AG04449 (cell line): ENCODE measurements around the gene FAM174C.

ENCODE experiments used
- CTCF ChIA-PET: fragments of 350-600 bp; formaldehyde crosslinking; extraction: SDS; loops from one replicate; lab custom pipeline; 2021; ENCODE audit warnings: antibody characterized with exemption; lab: Yijun Ruan, JAX
- POLR2A ChIA-PET: fragments of 400-600, 350-600 bp; formaldehyde crosslinking; extraction: SDS; loops from one replicate; lab custom pipeline; 2020; ENCODE audit warnings: antibody characterized with exemption, inconsistent platforms; lab: Yijun Ruan, JAX
- DNase-seq: peaks from one replicate; pipeline ENCODE4 v3.0.0-alpha.2; 2010; ENCODE audit warnings: low read depth, low spot score
- H3K4me3 ChIP-seq: 2 replicates; pipeline ENCODE4 v1.5.1; 2011; ENCODE audit warnings: low read depth, mild to moderate bottlenecking, control low read depth, low read length
- CTCF ChIP-seq: IDR thresholded peaks from one replicate; pipeline ENCODE4 v1.5.1; 2011; ENCODE audit warnings: mild to moderate bottlenecking, moderate library complexity, low read length, control low read depth, inconsistent platforms; ENCODE audit not compliant: insufficient read depth; ENCODE audit errors: missing control alignments

FAM174C gene

GRCh38 chr19:1252821-1253513 is 22.4 kb upstream of the FAM174C start:
- peak; percentile 43 for TF ChIP-seq CTCF
- ChIA-PET POLR2A (interaction anchor here (0.6 to 7.6 kb wide), 11 partner anchors 9 to 342 kb away, joined by 3 to 188 read pairs (median 6); partner anchors contain the start of genes ABCA7, ATP5F1D, CIRBP and FAM174C), CTCF (interaction anchor here (1.0 to 6.4 kb wide), 5 partner anchors 9 to 188 kb away, joined by 3 to 69 read pairs (median 5); partner anchors contain the start of gene CIRBP)
- H3K4me3 ChIP-seq = peak overlapping the region; percentile 82
- DNase-seq = peak; percentile 91

- POLR2A ChIA-PET = interaction anchor here (0.6 to 7.6 kb wide), 10 partner anchors 9 to 214 kb away, joined by 3 to 188 read pairs (median 6); partner anchors contain the start of genes ABCA7, ATP5F1D, CIRBP and FAM174C
- H3K4me3 ChIP-seq = peak overlapping the region; percentile 82
These were observed 21.7 kb upstream of the FAM174C start for GRCh38 chr19:1253514-1254080.

GRCh38 chr19:1254081-1254527 is 21.2 kb upstream of the FAM174C start:
- ChIA-PET POLR2A (interaction anchor here (1.5 to 7.6 kb wide), 4 partner anchors 10 to 20 kb away, joined by 6 to 188 read pairs (median 50); partner anchors contain the start of gene CIRBP), CTCF (interaction anchor here (1.2 to 6.4 kb wide), 3 partner anchors 10 to 25 kb away, joined by 3 to 69 read pairs (median 21); partner anchors contain the start of gene CIRBP)
- H3K4me3 ChIP-seq = no peak overlapping the region
- TF ChIP-seq CTCF = no peak
- no peak for DNase-seq

More at GRCh38 chr19:1253514-1254080, 21.7 kb upstream of the FAM174C start:
- no peak for DNase-seq
- CTCF ChIA-PET = interaction anchor here (1.0 to 6.4 kb wide), 5 partner anchors 9 to 189 kb away, joined by 3 to 69 read pairs (median 5); partner anchors contain the start of gene CIRBP
- no peak for TF ChIP-seq CTCF

- no peak overlapping the region for H3K4me3 ChIP-seq
- POLR2A ChIA-PET = interaction anchor here (1.5 to 7.6 kb wide), 2 partner anchors 10 to 21 kb away, joined by 4 to 188 read pairs; partner anchors contain the start of gene FAM174C
- no peak for TF ChIP-seq CTCF
- DNase-seq = no peak
- CTCF ChIA-PET = interaction anchor here (2.8 to 6.4 kb wide), 2 partner anchors 11 to 13 kb away, joined by 18 to 69 read pairs; partner anchors contain the start of gene CIRBP
These were observed 20.7 kb upstream of the FAM174C start for GRCh38 chr19:1254530-1255185.

- no peak for TF ChIP-seq CTCF
- ChIA-PET CTCF (interaction anchor here (0.9 to 6.4 kb wide), 3 partner anchors 12 to 15 kb away, joined by 4 to 69 read pairs (median 18); partner anchors contain the start of gene CIRBP), POLR2A (interaction anchor here (1.5 to 7.6 kb wide), 3 partner anchors 9 to 20 kb away, joined by 4 to 188 read pairs (median 8); partner anchors contain the start of genes CIRBP and FAM174C)
- no peak overlapping the region for H3K4me3 ChIP-seq
- no peak for DNase-seq
These were observed 19.9 kb upstream of the FAM174C start for GRCh38 chr19:1255186-1256161.
